Activated CD8-positive, alpha-beta T cell treated with anti-CD3 and anti-CD28 coated beads, Interleukin-2, amount 10 ng/mL, durations not matched to agents 7 days and 5 days (primary cell): ENCODE results near the gene URI1. TPM values are rescaled to one million over a fixed set of nuclear protein-coding genes. Genes with fewer than 3 reads are reported as not detected.
"Not testable (repeated sequence)": the region's sequence is repeated elsewhere in the genome, so short reads cannot be mapped to it uniquely, and the experiment has no call there.

ENCODE experiments used
- ATAC-seq: fragments of 150-1000 bp; cut with Tn5 transposase; one replicate; pipeline ENCODE4 v1.10.0; 2021; ENCODE audit warnings: moderate library complexity
- CTCF ChIA-PET: fragments of 350-600 bp; sonication (Branson Sonifier 250); formaldehyde crosslinking; loops from one replicate; lab custom pipeline; 2021; ENCODE audit warnings: antibody characterized with exemption; lab: Charles Lee
- POLR2A ChIA-PET: fragments of 350-600 bp; sonication (Branson Sonifier 250); formaldehyde crosslinking; loops from one replicate; lab custom pipeline; 2021; ENCODE audit warnings: antibody characterized with exemption; lab: Charles Lee
- DNase-seq: peaks from one replicate; pipeline ENCODE4 v3.0.0-alpha.2; 2020
- H3K27ac Mint-ChIP-seq: one replicate; pipeline ENCODE4 v1.8.0; 2021; ENCODE audit warnings: mild to moderate bottlenecking, mixed read lengths
- H3K27me3 Mint-ChIP-seq: one replicate; pipeline ENCODE4 v1.8.0; 2021; ENCODE audit warnings: low read depth, mixed read lengths
- H3K36me3 Mint-ChIP-seq: one replicate; pipeline ENCODE4 v1.8.0; 2021; ENCODE audit warnings: low read depth, mixed read lengths
- H3K4me1 Mint-ChIP-seq: one replicate; pipeline ENCODE4 v1.8.0; 2021; ENCODE audit warnings: low read depth, mixed read lengths
- H3K4me3 Mint-ChIP-seq: one replicate; pipeline ENCODE4 v1.8.0; 2021; ENCODE audit warnings: mild to moderate bottlenecking, mixed read lengths
- H3K9me3 Mint-ChIP-seq: one replicate; pipeline ENCODE4 v1.8.0; 2022; ENCODE audit warnings: mixed read lengths; ENCODE audit not compliant: insufficient read depth
- total RNA-seq, 2 experiments: library from RNA; stranded (reverse); gene quantifications; one replicate each; pipeline ENCODE4 v1.2.3, GENCODE V29; 2021

The URI1 gene, protein sequence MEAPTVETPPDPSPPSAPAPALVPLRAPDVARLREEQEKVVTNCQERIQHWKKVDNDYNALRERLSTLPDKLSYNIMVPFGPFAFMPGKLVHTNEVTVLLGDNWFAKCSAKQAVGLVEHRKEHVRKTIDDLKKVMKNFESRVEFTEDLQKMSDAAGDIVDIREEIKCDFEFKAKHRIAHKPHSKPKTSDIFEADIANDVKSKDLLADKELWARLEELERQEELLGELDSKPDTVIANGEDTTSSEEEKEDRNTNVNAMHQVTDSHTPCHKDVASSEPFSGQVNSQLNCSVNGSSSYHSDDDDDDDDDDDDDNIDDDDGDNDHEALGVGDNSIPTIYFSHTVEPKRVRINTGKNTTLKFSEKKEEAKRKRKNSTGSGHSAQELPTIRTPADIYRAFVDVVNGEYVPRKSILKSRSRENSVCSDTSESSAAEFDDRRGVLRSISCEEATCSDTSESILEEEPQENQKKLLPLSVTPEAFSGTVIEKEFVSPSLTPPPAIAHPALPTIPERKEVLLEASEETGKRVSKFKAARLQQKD
- 10 to 100 TPM; 48.1 to 54.3 TPM for total RNA-seq

DNA sequence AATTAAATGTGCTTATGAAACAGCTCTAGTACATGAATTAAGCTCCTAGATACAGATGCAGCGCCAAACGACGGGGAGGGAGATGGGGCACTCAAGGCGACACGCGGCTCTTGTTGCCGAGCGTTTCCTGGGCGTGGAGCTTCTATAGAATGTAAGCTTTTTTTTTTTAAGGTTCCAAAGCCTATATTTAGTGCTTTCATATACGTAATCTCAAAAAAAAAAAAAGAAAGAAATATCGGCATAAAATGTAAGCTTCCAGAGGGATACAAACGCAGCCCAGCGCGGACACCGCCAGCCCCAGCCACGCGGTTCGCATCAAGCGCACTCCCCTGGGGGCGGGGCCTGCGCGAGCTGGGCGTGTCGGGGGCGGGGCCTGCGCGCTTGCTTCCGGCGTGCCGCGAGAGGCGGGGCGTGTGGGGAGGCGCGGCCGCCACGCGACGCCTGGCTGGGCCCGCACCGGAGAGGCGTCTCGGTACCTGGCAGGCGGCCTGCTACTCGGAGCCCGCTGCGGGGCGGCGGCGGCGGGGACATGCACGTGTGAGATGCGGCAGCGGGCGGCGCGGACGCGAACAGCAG is at the start of gene URI1:
Gene URI1, plus strand, starts transcription at position 412 of the 576 bp plus-strand sequence. CDS start 309 bp downstream, outside the sequence.
- Mint-ChIP-seq H3K36me3 (peaks cover 19% of the 10 kb centered on the region), H3K4me1 (peaks cover 35% of the 10 kb centered on the region), H3K27ac (peak within 1 kb of the TSS; percentile 94), H3K27me3 (no peaks in the 10 kb centered on the region), H3K4me3 (peak within 1 kb of the TSS; percentile 98), H3K9me3 (peaks cover 4% of the 10 kb centered on the region)
- POLR2A ChIA-PET = interaction anchor here (0.6 to 1.0 kb wide), 8 partner anchors 21 to 358 kb away, joined by 3 read pairs; no protein-coding TSS in a partner anchor
- ATAC-seq (peak; percentile 91), DNase-seq (peak; percentile 93)
- CTCF ChIA-PET = interaction anchor here (0.6 to 1.8 kb wide), 6 partner anchors 25 to 261 kb away, joined by 3 to 9 read pairs (median 3); no protein-coding TSS in a partner anchor

GRCh38 chr19:29893606-29894284 is 48.3 kb upstream of the URI1 start:
- Mint-ChIP-seq H3K27me3 (peaks cover 8% of the 10 kb centered on the region), H3K36me3 (no peaks in the 10 kb centered on the region), H3K4me3 (no peak overlapping the region), H3K9me3 (no peaks in the 10 kb centered on the region), H3K27ac (no peak overlapping the region), H3K4me1 (no peaks in the 10 kb centered on the region)
- DNase-seq = no peak
- no peak for ATAC-seq
- ChIA-PET CTCF (no interaction called here), POLR2A (no interaction called here)

- Mint-ChIP-seq H3K36me3 (no peaks in the 10 kb centered on the region), H3K27ac (no peak overlapping the region), H3K4me1 (no peaks in the 10 kb centered on the region), H3K9me3 (no peaks in the 10 kb centered on the region), H3K27me3 (peaks cover 8% of the 10 kb centered on the region), H3K4me3 (no peak overlapping the region)
- ATAC-seq (no peak), DNase-seq (no peak)
- CTCF ChIA-PET = no interaction called here
- POLR2A ChIA-PET = no interaction called here
These were observed 45.2 kb upstream of the URI1 start for GRCh38 chr19:29896802-29897201.

DNA sequence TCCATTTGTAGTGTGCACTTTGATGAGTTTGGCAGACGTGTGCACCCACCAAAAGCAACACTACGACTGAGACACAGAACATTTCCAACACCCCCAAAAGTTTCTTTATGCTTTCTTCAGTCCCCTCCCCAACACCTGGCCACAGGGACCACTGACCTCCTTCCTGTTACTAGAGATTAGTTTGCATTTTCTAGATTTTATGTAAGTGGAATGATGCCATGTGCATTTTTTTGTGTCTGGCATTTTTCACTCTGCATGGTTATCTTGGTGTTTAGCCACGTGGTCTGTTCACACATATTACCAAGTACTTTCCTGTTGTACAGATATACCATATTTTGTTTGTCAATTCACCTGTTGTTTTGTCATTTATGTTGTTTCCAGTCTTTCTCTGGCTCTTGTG is 44.6 kb upstream of the URI1 start:
- ATAC-seq (no peak), DNase-seq (no peak)
- H3K4me3 Mint-ChIP-seq = no peak overlapping the region
- no peaks in the 10 kb centered on the region for H3K9me3 Mint-ChIP-seq
- H3K4me1 Mint-ChIP-seq = no peaks in the 10 kb centered on the region
- H3K27me3 Mint-ChIP-seq = peaks cover 8% of the 10 kb centered on the region
- H3K36me3 Mint-ChIP-seq = no peaks in the 10 kb centered on the region
- no peak overlapping the region for H3K27ac Mint-ChIP-seq
- POLR2A ChIA-PET = no interaction called here
- CTCF ChIA-PET = no interaction called here

DNA sequence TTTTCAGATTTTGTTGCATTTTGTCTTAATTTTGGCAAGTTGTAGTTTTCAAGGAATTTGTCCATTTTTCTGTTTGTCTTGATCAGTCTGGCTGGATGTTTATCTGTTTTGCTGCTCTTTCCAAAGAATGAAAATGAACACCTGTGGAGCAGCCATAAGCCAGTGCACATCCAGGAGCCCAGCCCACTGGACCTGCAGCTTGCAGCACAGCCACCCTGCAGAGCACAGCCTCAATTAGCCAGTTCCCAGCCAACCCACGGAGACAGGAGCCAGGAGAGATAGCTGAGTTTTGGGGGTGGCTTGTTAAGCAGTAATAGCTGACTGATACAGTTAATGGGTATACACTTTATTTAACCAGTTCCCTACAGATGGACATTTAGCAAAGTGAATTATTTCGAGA is 38.0 kb upstream of the URI1 start:
- no peak overlapping the region for H3K27ac Mint-ChIP-seq
- H3K36me3 Mint-ChIP-seq = no peaks in the 10 kb centered on the region
- ChIA-PET CTCF (interaction anchor here (0.6 kb wide), 1 partner anchor 1270 kb away, joined by 3 read pairs; no protein-coding TSS in a partner anchor), POLR2A (no interaction called here)
- H3K9me3 Mint-ChIP-seq = no peaks in the 10 kb centered on the region
- peaks cover 3% of the 10 kb centered on the region for H3K27me3 Mint-ChIP-seq
- no peak for DNase-seq
- no peak overlapping the region for H3K4me3 Mint-ChIP-seq
- H3K4me1 Mint-ChIP-seq = no peaks in the 10 kb centered on the region
- ATAC-seq = no peak

DNA sequence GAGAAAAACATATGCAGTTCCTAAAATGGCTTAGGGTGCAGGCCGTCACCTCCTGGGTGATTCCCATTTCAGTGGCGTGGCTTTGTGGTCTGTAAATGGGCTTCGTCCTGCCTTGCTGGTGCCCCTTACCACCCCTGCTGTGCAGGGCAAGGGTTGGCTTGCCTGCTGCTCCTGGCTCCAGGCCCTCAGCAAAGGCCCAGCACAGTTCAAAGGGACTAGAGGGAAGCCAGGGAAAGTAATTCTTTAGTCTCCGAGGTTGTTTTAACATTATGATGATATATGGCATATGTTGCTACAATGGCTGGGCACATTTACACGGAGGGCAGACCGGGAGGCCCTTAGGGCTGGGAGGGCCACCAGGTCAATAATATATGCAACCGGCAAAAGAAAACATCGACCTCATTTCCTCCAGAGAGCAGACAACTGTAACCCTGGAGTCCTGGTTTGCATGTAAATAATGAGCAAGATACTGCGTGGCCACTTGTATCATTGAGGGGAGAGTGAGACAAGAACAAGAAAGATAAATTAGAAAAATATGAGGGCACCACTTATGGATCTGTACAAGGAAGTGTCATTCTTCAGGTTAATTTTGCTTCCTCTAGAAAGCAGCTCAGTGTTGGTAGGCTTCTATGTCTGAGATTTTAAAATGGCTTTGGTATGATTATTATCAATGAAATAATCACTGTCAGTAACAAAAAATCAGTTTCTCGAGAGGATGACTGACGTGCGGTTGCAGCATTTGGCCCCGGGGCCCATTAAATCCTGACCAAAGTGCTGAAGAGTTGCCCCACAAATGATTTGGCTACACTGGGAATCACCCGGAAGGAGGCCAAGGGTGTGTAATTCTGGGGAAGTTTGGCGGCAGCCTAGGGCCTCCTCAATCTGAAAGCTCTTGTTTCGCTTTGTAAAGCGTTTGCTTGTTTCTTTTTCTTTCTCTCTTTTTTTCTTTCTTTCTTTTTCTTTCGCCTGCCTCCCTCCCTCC is 32.8 kb upstream of the URI1 start:
- Mint-ChIP-seq H3K4me3 (no peak overlapping the region), H3K27me3 (no peaks in the 10 kb centered on the region), H3K27ac (no peak overlapping the region), H3K36me3 (no peaks in the 10 kb centered on the region), H3K9me3 (no peaks in the 10 kb centered on the region), H3K4me1 (no peaks in the 10 kb centered on the region)
- ChIA-PET CTCF (no interaction called here), POLR2A (no interaction called here)
- DNase-seq = no peak
- no peak for ATAC-seq

DNA sequence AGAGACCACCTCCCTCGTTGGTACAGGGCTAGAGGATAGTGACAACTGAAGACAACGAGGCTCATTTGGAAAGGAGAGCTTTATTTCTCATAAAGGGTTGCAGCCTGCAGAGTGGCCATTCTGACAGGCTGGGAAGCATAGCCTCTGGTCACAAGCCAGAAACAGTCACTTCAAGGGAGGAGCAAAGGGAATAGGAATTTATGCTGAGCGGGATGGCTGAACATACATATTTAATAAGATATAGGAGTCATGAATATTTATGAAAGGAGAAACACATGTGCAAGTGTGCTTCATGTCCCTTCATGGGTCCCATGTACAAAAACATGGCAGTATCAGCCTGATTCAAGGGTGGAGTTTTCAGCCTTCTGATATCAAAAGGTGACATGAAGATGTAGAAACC is 27.1 kb upstream of the URI1 start:
- ChIA-PET POLR2A (no interaction called here), CTCF (interaction anchor here (1.5 kb wide), 1 partner anchor 185 kb away, joined by 3 read pairs; no protein-coding TSS in a partner anchor)
- DNase-seq (no peak), ATAC-seq (no peak)
- Mint-ChIP-seq H3K4me1 (no peaks in the 10 kb centered on the region), H3K4me3 (no peak overlapping the region), H3K27ac (no peak overlapping the region), H3K36me3 (no peaks in the 10 kb centered on the region), H3K27me3 (no peaks in the 10 kb centered on the region), H3K9me3 (no peaks in the 10 kb centered on the region)

DNA sequence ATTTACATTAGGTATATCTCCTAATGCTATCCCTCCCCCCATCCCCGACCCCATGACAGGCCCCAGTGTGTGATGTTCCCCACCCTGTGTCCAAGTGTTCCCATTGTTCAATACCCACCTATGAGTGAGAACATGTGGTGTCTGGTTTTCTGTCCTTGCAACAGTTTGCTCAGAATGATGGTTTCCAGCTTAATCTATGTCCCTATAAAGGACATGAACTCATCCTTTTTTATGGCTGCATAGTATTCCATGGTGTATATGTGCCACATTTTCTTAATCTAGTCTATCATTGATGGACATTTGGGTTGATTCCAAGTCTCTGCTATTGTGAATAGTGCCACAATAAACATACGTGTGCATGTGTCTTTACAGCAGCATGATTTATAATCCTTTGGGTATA is 26.2 kb upstream of the URI1 start:
- ATAC-seq, CTCF ChIA-PET, H3K4me3 Mint-ChIP-seq, POLR2A ChIA-PET, H3K27ac Mint-ChIP-seq, DNase-seq, H3K36me3 Mint-ChIP-seq, H3K4me1 Mint-ChIP-seq, H3K27me3 Mint-ChIP-seq, H3K9me3 Mint-ChIP-seq: not testable (repeated sequence)

GRCh38 chr19:29917911-29918310 is 24.1 kb upstream of the URI1 start:
- ATAC-seq (no peak), DNase-seq (no peak)
- no peaks in the 10 kb centered on the region for H3K36me3 Mint-ChIP-seq
- H3K9me3 Mint-ChIP-seq = no peaks in the 10 kb centered on the region
- POLR2A ChIA-PET = no interaction called here
- H3K4me3 Mint-ChIP-seq = no peak overlapping the region
- H3K27ac Mint-ChIP-seq = no peak overlapping the region
- no peaks in the 10 kb centered on the region for H3K27me3 Mint-ChIP-seq
- no peaks in the 10 kb centered on the region for H3K4me1 Mint-ChIP-seq
- CTCF ChIA-PET = no interaction called here

DNA sequence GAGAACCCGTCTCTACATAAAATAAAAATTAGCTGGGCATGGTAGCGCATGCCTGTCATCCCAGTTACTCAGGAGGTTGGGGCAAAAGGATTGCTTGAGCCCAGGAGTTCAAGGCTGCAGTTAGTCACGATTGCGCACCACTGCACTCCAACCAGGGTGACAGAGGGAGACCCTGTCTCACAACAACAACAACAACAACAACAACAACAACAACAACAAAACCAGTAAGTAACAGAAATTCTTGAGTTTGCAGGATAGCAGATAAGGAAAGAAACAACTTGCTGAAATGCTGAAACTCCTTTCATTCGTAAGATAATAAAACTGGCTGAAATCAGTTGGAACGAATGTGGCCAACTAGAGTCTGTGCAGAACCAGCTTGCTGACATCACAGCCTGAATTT is 23.1 kb upstream of the URI1 start:
- ChIA-PET POLR2A (no interaction called here), CTCF (no interaction called here)
- Mint-ChIP-seq H3K27me3 (no peaks in the 10 kb centered on the region), H3K27ac (no peak overlapping the region), H3K4me1 (no peaks in the 10 kb centered on the region), H3K4me3 (no peak overlapping the region), H3K9me3 (no peaks in the 10 kb centered on the region), H3K36me3 (no peaks in the 10 kb centered on the region)
- DNase-seq (no peak), ATAC-seq (no peak)

DNA sequence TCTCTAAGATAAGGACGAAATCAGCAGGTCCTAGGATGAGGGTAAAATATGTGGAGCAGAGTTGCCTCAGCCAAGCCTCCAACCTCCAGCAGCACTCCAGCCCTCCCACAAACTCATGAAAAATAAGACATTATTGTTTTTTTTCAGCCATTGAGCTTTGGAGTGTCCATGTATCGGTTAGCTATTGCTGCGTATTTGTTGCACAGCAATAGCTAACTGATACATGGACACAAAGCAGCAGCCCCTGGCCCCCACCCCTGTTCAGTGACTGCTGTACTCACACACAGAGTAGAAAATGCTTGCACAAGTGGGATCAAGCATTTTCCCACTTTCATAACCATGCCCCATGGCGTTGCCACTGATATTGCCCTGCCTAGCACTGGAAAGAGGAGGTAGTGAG is 19.1 kb upstream of the URI1 start:
- Mint-ChIP-seq H3K36me3 (no peaks in the 10 kb centered on the region), H3K27me3 (no peaks in the 10 kb centered on the region), H3K9me3 (no peaks in the 10 kb centered on the region), H3K4me1 (no peaks in the 10 kb centered on the region), H3K4me3 (no peak overlapping the region), H3K27ac (no peak overlapping the region)
- CTCF ChIA-PET = interaction anchor here (1.0 kb wide), 1 partner anchor 22 kb away, joined by 3 read pairs; no protein-coding TSS in a partner anchor
- DNase-seq (no peak), ATAC-seq (no peak)
- POLR2A ChIA-PET = no interaction called here
